ENCODE measurements around the gene RNFT1.
"Not testable (repeated sequence)": the region's sequence is repeated elsewhere in the genome, so short reads cannot be mapped to it uniquely, and the experiment has no call there.

The RNFT1 gene

GRCh38 chr17:59950049-59950448, 14.5 kb downstream of the RNFT1 start:
- Histone ChIP-seq H3K4me3 (ENCODE audit: low read depth, low read length) (no peak overlapping the region), H3K36me3 (peaks cover 9% of the 10 kb centered on the region), H3K9me3 (ENCODE audit: severe bottlenecking) (no peaks in the 10 kb centered on the region), H3K27ac (no peak overlapping the region), H3K27me3 (ENCODE audit: insufficient read depth, low read depth, severe bottlenecking) (no peaks in the 10 kb centered on the region)
- DNase-seq, result no peak
- no peak for TF ChIP-seq CTCF (IDR thresholded peaks at IDR 0.05; ENCODE audit: low read depth, low read length)

- not testable (repeated sequence) for H3K4me3 ChIP-seq (ENCODE audit: low read depth, low read length); H3K9me3 ChIP-seq (ENCODE audit: severe bottlenecking); H3K27me3 ChIP-seq (ENCODE audit: insufficient read depth, low read depth, severe bottlenecking); H3K27ac ChIP-seq; DNase-seq
- H3K36me3 ChIP-seq, result peaks cover 12% of the 10 kb centered on the region
These were observed 17.2 kb downstream of the RNFT1 start for GRCh38 chr17:59947310-59947709.

- H3K27ac ChIP-seq; H3K4me3 ChIP-seq (ENCODE audit: low read depth, low read length); H3K9me3 ChIP-seq (ENCODE audit: severe bottlenecking); DNase-seq; H3K27me3 ChIP-seq (ENCODE audit: insufficient read depth, low read depth, severe bottlenecking): not testable (repeated sequence)
- H3K36me3 ChIP-seq, result peaks cover 18% of the 10 kb centered on the region
These were observed 18.1 kb downstream of the RNFT1 start for GRCh38 chr17:59946433-59946832.

- H3K4me3 ChIP-seq (ENCODE audit: low read depth, low read length), result no peak overlapping the region
- DNase-seq, result no peak
- H3K27me3 ChIP-seq (ENCODE audit: insufficient read depth, low read depth, severe bottlenecking), result no peaks in the 10 kb centered on the region
- peaks cover 33% of the 10 kb centered on the region for H3K36me3 ChIP-seq
- no peak overlapping the region for H3K27ac ChIP-seq
- no peak for TF ChIP-seq CTCF (IDR thresholded peaks at IDR 0.05; ENCODE audit: low read depth, low read length)
- H3K9me3 ChIP-seq (ENCODE audit: severe bottlenecking), result no peaks in the 10 kb centered on the region
These were observed 23.4 kb downstream of the RNFT1 start for GRCh38 chr17:59941131-59941530.

GRCh38 chr17:59940697-59941096, 23.8 kb downstream of the RNFT1 start:
- not testable (repeated sequence) for H3K27ac ChIP-seq; H3K9me3 ChIP-seq (ENCODE audit: severe bottlenecking); H3K4me3 ChIP-seq (ENCODE audit: low read depth, low read length); DNase-seq; H3K27me3 ChIP-seq (ENCODE audit: insufficient read depth, low read depth, severe bottlenecking)
- peaks cover 34% of the 10 kb centered on the region for H3K36me3 ChIP-seq

- not testable (repeated sequence) for H3K4me3 ChIP-seq (ENCODE audit: low read depth, low read length); H3K27me3 ChIP-seq (ENCODE audit: insufficient read depth, low read depth, severe bottlenecking); DNase-seq; H3K9me3 ChIP-seq (ENCODE audit: severe bottlenecking); H3K27ac ChIP-seq
- peaks cover 57% of the 10 kb centered on the region for H3K36me3 ChIP-seq
These were observed 31.2 kb downstream of the RNFT1 start for GRCh38 chr17:59933317-59933716.

GRCh38 chr17:59930768-59931167, 33.8 kb downstream of the RNFT1 start:
- not testable (repeated sequence) for H3K27ac ChIP-seq; H3K4me3 ChIP-seq (ENCODE audit: low read depth, low read length); DNase-seq; H3K27me3 ChIP-seq (ENCODE audit: insufficient read depth, low read depth, severe bottlenecking); H3K9me3 ChIP-seq (ENCODE audit: severe bottlenecking)
- peaks cover 63% of the 10 kb centered on the region for H3K36me3 ChIP-seq

GRCh38 chr17:59930121-59930520, 34.4 kb downstream of the RNFT1 start:
- H3K27ac ChIP-seq; H3K27me3 ChIP-seq (ENCODE audit: insufficient read depth, low read depth, severe bottlenecking); H3K4me3 ChIP-seq (ENCODE audit: low read depth, low read length); H3K9me3 ChIP-seq (ENCODE audit: severe bottlenecking); DNase-seq: not testable (repeated sequence)
- peaks cover 59% of the 10 kb centered on the region for H3K36me3 ChIP-seq

- H3K36me3 ChIP-seq, result peaks cover 73% of the 10 kb centered on the region
- DNase-seq; H3K27ac ChIP-seq; H3K9me3 ChIP-seq (ENCODE audit: severe bottlenecking); H3K4me3 ChIP-seq (ENCODE audit: low read depth, low read length); H3K27me3 ChIP-seq (ENCODE audit: insufficient read depth, low read depth, severe bottlenecking): not testable (repeated sequence)
These were observed 43.9 kb downstream of the RNFT1 start for GRCh38 chr17:59920637-59921036.

GRCh38 chr17:59916446-59916845, 48.1 kb downstream of the RNFT1 start:
- H3K9me3 ChIP-seq (ENCODE audit: severe bottlenecking), result no peaks in the 10 kb centered on the region
- H3K27me3 ChIP-seq (ENCODE audit: insufficient read depth, low read depth, severe bottlenecking), result no peaks in the 10 kb centered on the region
- H3K27ac ChIP-seq, result no peak overlapping the region
- no peak overlapping the region for H3K4me3 ChIP-seq (ENCODE audit: low read depth, low read length)
- H3K36me3 ChIP-seq, result peaks cover 97% of the 10 kb centered on the region
- TF ChIP-seq CTCF (IDR thresholded peaks at IDR 0.05; ENCODE audit: low read depth, low read length), result no peak
- DNase-seq, result no peak
